Endothelial cell of umbilical vein (primary cell): Measurements from ENCODE around the gene SEL1L2.

ENCODE experiments used
- CTCF ChIP-seq, 2 donors: IDR thresholded peaks; 1 replicate in 1 of 2; 2 replicates in 1 of 2; pipeline ENCODE4 v1.5.1; 2011; ENCODE audit warnings: low read length in 2 of 2, mild to moderate bottlenecking in 2 of 2, moderate library complexity in 2 of 2, control low read depth in 1 of 2, inconsistent platforms in 1 of 2, low read depth in 1 of 2; ENCODE audit not compliant: insufficient read depth in 1 of 2; ENCODE audit errors: extremely low read depth in 1 of 2
- MYC ChIP-seq: IDR thresholded peaks from one replicate; pipeline ENCODE4 v1.6.1; 2011; ENCODE audit warnings: mild to moderate bottlenecking, low read depth, low read length

- no peak for TF ChIP-seq CTCF (IDR thresholded peaks at IDR 0.05; ENCODE audit: extremely low read depth in 1 of 2, insufficient read depth in 1 of 2, low read depth in 1 of 2, low read length in 2 of 2)
- TF ChIP-seq MYC: no peak
Measured at GRCh38 chr20:13875265-13875811, 115.1 kb downstream of the SEL1L2 start.
